Endodermal cell (in vitro differentiated cells): ENCODE measurements around the gene ESF1. TPM values are rescaled to one million over a fixed set of nuclear protein-coding genes. Genes with fewer than 3 reads are reported as not detected.

Experiments used
- DNase-seq: peaks from one replicate; pipeline ENCODE4 v3.0.0-alpha.2; 2017
- H3K27ac ChIP-seq: 2 replicates; pipeline ENCODE4 v1.5.1; 2013; ENCODE audit warnings: mild to moderate bottlenecking, low read depth, low read length, moderate library complexity
- H3K27me3 ChIP-seq: 2 replicates; pipeline ENCODE4 v1.6.1; 2013; ENCODE audit warnings: mild to moderate bottlenecking, low read length, moderate library complexity; ENCODE audit not compliant: insufficient read depth, control insufficient read depth, poor library complexity, severe bottlenecking
- H3K36me3 ChIP-seq: 2 replicates; pipeline ENCODE4 v1.7.0; 2013; ENCODE audit warnings: mild to moderate bottlenecking, low read length, moderate library complexity; ENCODE audit not compliant: control insufficient read depth, insufficient read depth
- H3K4me1 ChIP-seq: one replicate; pipeline ENCODE4 v1.7.0; 2013; ENCODE audit warnings: low read length; ENCODE audit not compliant: control insufficient read depth, insufficient read depth
- H3K4me3 ChIP-seq: 2 replicates; pipeline ENCODE4 v1.5.1; 2013; ENCODE audit warnings: mild to moderate bottlenecking, low read length, moderate library complexity
- H3K9ac ChIP-seq: 2 replicates; pipeline ENCODE4 v1.6.1; 2013; ENCODE audit warnings: mild to moderate bottlenecking, low read length, moderate library complexity; ENCODE audit not compliant: poor library complexity, severe bottlenecking; ENCODE audit errors: extremely low read depth
- H3K9me3 ChIP-seq: 2 replicates; pipeline ENCODE4 v1.6.1; 2013; ENCODE audit warnings: mild to moderate bottlenecking, low read length, moderate library complexity; ENCODE audit not compliant: control insufficient read depth
- H3K27ac Mint-ChIP-seq: 2 replicates; pipeline ENCODE4 v1.8.0; 2020; ENCODE audit warnings: mixed read lengths
- H3K27me3 Mint-ChIP-seq: 2 replicates; pipeline ENCODE4 v1.8.0; 2021; ENCODE audit warnings: mild to moderate bottlenecking, mixed read lengths; ENCODE audit not compliant: insufficient read depth
- H3K36me3 Mint-ChIP-seq: 2 replicates; pipeline ENCODE4 v1.8.0; 2020; ENCODE audit warnings: low read depth, mixed read lengths
- H3K4me1 Mint-ChIP-seq: 2 replicates; pipeline ENCODE4 v1.8.0; 2020; ENCODE audit warnings: mixed read lengths
- H3K4me3 Mint-ChIP-seq: 2 replicates; pipeline ENCODE4 v1.8.0; 2020; ENCODE audit warnings: mild to moderate bottlenecking, moderate library complexity, mixed read lengths
- H3K9me3 Mint-ChIP-seq: 2 replicates; pipeline ENCODE4 v1.8.0; 2020; ENCODE audit warnings: mild to moderate bottlenecking, mixed read lengths
- WGBS, 2 experiments: methylation state at CpG; one replicate each; pipeline versions ENCODE4 v1.1.5 to v1.1.7; 2013; ENCODE audit warnings: missing lambda C conversion rate in 2 of 2, mixed read lengths in 1 of 2; ENCODE audit not compliant: insufficient coverage in 1 of 2, insufficient read length in 1 of 2; 5-methylcytosine and 5-hydroxymethylcytosine counted together
- total RNA-seq, 2 donors: library from RNA; stranded (reverse); fragmentation: NEBNext Ultra II Directional in 1 of 2; extraction: Animal tissue kit (Norgen Biotek cat#: 25700) in 1 of 2; gene quantifications; 2 replicates in 1 of 2; 3 replicates in 1 of 2; pipeline ENCODE4 v1.2.1, GENCODE V29; 2021
- TF ChIP-seq, protein P1 (sequence below): fragments of 200-600 bp; sonication (generic); conservative IDR thresholded peaks from 2 replicates; pipeline ENCODE4 v1.5.0; 2021; ENCODE audit warnings: antibody characterized with exemption, mild to moderate bottlenecking

The ESF1 gene
- total RNA-seq, 2 donors from 2014 or later = 23.9 to 32.1 TPM

- no peak for DNase-seq
- Histone ChIP-seq H3K4me3 (no peak overlapping the region), H3K9me3 (no peaks in the 10 kb centered on the region), H3K27ac (no peak overlapping the region), H3K27me3 (no peaks in the 10 kb centered on the region), H3K36me3 (no peaks in the 10 kb centered on the region), H3K4me1 (no peaks in the 10 kb centered on the region), H3K9ac (no peak overlapping the region)
- H3K9me3 Mint-ChIP-seq = no peaks in the 10 kb centered on the region
- H3K27me3 Mint-ChIP-seq = no peaks in the 10 kb centered on the region
- H3K4me1 Mint-ChIP-seq = peaks cover 12% of the 10 kb centered on the region
- TF ChIP-seq, protein P1, sequence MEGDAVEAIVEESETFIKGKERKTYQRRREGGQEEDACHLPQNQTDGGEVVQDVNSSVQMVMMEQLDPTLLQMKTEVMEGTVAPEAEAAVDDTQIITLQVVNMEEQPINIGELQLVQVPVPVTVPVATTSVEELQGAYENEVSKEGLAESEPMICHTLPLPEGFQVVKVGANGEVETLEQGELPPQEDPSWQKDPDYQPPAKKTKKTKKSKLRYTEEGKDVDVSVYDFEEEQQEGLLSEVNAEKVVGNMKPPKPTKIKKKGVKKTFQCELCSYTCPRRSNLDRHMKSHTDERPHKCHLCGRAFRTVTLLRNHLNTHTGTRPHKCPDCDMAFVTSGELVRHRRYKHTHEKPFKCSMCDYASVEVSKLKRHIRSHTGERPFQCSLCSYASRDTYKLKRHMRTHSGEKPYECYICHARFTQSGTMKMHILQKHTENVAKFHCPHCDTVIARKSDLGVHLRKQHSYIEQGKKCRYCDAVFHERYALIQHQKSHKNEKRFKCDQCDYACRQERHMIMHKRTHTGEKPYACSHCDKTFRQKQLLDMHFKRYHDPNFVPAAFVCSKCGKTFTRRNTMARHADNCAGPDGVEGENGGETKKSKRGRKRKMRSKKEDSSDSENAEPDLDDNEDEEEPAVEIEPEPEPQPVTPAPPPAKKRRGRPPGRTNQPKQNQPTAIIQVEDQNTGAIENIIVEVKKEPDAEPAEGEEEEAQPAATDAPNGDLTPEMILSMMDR = no peak
- H3K27ac Mint-ChIP-seq = no peak overlapping the region
- no peak overlapping the region for H3K4me3 Mint-ChIP-seq
- no peaks in the 10 kb centered on the region for H3K36me3 Mint-ChIP-seq
- WGBS, 2 experiments = 56 to 70% methylated on average over 1 of the region's 1 CpG
Measured at GRCh38 chr20:13683833-13684232, 100.9 kb downstream of the ESF1 start.

GRCh38 chr20:13681248-13682125 is 103.2 kb downstream of the ESF1 start:
- Histone ChIP-seq H3K9ac (no peak overlapping the region), H3K4me3 (no peak overlapping the region), H3K36me3 (no peaks in the 10 kb centered on the region), H3K4me1 (no peaks in the 10 kb centered on the region), H3K27me3 (no peaks in the 10 kb centered on the region), H3K9me3 (no peaks in the 10 kb centered on the region), H3K27ac (no peak overlapping the region)
- TF ChIP-seq, protein P1 = no peak
- Mint-ChIP-seq H3K4me1 (peaks cover 12% of the 10 kb centered on the region), H3K9me3 (no peaks in the 10 kb centered on the region), H3K4me3 (no peak overlapping the region), H3K27ac (no peak overlapping the region), H3K36me3 (no peaks in the 10 kb centered on the region), H3K27me3 (no peaks in the 10 kb centered on the region)
- 97 to 100% methylated on average over 2 to 4 of the region's 4 CpGs for WGBS, 2 experiments
- DNase-seq = no peak

GRCh38 chr20:13678944-13679343 is 105.8 kb downstream of the ESF1 start:
- H3K27me3 ChIP-seq = no peaks in the 10 kb centered on the region
- no peaks in the 10 kb centered on the region for H3K36me3 ChIP-seq
- WGBS, 2 experiments = 100% methylated on average over 1 of the region's 1 CpG; no CpG with 5 or more reads in 1 of the 2 experiments
- H3K36me3 Mint-ChIP-seq = no peaks in the 10 kb centered on the region
- TF ChIP-seq, protein P1 = no peak
- H3K9me3 ChIP-seq = no peaks in the 10 kb centered on the region
- H3K27me3 Mint-ChIP-seq = no peaks in the 10 kb centered on the region
- H3K27ac ChIP-seq = no peak overlapping the region
- H3K27ac Mint-ChIP-seq = no peak overlapping the region
- no peak overlapping the region for H3K4me3 ChIP-seq
- no peaks in the 10 kb centered on the region for H3K4me1 ChIP-seq
- H3K4me3 Mint-ChIP-seq = no peak overlapping the region
- H3K9ac ChIP-seq = no peak overlapping the region
- peaks cover under 1% of the 10 kb centered on the region for H3K9me3 Mint-ChIP-seq
- H3K4me1 Mint-ChIP-seq = peaks cover 9% of the 10 kb centered on the region
- DNase-seq = no peak
